Fibroblast of mammary gland (primary cell): ENCODE measurements around the gene DTD2.

Experiments used
- DNase-seq: peaks from one replicate; pipeline ENCODE4 v3.0.0-alpha.2; 2010; ENCODE audit warnings: low read depth
- H3K4me3 ChIP-seq: 2 replicates; pipeline ENCODE4 v1.5.1; 2011; ENCODE audit warnings: low read depth, mild to moderate bottlenecking, low read length, moderate library complexity; ENCODE audit not compliant: control insufficient read depth
- CTCF ChIP-seq: conservative IDR thresholded peaks from 2 replicates; pipeline ENCODE4 v1.5.1; 2011; ENCODE audit warnings: low read depth, low read length, inconsistent platforms; ENCODE audit not compliant: control insufficient read depth, insufficient read depth

Gene DTD2

GRCh38 chr14:31408421-31408820 lies 48.9 kb downstream of the DTD2 start:
- no peak for DNase-seq
- H3K4me3 ChIP-seq, result no peak overlapping the region
- TF ChIP-seq CTCF, result no peak

- TF ChIP-seq CTCF, result no peak
- H3K4me3 ChIP-seq, result no peak overlapping the region
- no peak for DNase-seq
Observed at GRCh38 chr14:31405599-31406232, 51.6 kb downstream of the DTD2 start.

- DNase-seq, result no peak
- H3K4me3 ChIP-seq, result no peak overlapping the region
- no peak for TF ChIP-seq CTCF
Observed at GRCh38 chr14:31405106-31405505, 52.2 kb downstream of the DTD2 start.

- DNase-seq, result no peak
- TF ChIP-seq CTCF, result no peak
- no peak overlapping the region for H3K4me3 ChIP-seq
Observed at GRCh38 chr14:31403707-31404106, 53.6 kb downstream of the DTD2 start.

- no peak for TF ChIP-seq CTCF
- H3K4me3 ChIP-seq, result no peak overlapping the region
- no peak for DNase-seq
Observed at GRCh38 chr14:31402764-31403439, 54.4 kb downstream of the DTD2 start.

GRCh38 chr14:31401369-31401932 lies 55.9 kb downstream of the DTD2 start:
- TF ChIP-seq CTCF, result no peak
- no peak overlapping the region for H3K4me3 ChIP-seq
- DNase-seq, result no peak
